ENCODE results near the gene IER5.

The IER5 gene

DNA sequence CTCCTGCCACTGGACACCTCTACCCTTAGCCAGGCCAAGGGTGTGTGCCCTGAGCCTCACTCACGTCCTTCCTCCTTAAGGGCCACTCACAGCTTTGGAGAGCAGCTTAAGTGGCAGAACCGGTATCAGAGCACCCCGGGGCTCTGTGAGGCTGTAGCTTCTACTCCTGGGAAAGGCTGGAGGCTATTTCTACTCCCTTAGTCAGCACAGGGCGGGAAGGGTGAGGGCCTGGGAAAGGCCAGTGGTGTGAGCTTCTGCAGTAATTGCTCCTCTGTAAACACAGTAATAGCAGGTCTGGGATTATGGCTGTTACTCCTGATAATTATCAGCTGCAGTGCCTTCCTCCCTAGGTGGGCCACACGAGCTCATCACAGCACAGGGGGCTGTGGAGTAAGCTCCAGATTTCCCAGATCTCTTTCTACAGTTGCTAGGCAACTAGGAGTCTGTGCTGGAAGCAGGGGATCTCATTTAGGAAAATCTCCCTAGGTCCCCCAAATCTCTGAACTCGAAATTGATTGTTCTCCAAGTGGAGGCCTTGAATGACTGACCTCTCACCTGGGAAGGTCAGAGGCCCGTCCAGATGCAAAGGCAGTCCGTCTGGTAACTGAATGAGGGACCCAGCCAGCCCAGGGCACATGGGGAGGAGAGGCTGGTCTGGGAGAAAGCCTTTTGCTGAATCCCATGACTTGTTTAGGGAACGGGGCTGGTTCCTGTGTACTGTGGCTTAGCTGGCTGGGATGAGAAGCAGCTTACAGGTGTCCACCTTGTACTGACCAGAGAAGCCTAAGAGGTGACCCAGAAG, 29.3 kb downstream of the IER5 start (continued):
- no peak for TF ChIP-seq ESRRG (CRISPR knock-in tag; IDR thresholded peaks at IDR 0.05)
- TF ChIP-seq, protein P1, sequence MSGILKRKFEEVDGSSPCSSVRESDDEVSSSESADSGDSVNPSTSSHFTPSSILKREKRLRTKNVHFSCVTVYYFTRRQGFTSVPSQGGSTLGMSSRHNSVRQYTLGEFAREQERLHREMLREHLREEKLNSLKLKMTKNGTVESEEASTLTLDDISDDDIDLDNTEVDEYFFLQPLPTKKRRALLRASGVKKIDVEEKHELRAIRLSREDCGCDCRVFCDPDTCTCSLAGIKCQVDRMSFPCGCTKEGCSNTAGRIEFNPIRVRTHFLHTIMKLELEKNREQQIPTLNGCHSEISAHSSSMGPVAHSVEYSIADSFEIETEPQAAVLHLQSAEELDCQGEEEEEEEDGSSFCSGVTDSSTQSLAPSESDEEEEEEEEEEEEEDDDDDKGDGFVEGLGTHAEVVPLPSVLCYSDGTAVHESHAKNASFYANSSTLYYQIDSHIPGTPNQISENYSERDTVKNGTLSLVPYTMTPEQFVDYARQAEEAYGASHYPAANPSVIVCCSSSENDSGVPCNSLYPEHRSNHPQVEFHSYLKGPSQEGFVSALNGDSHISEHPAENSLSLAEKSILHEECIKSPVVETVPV (CRISPR knock-in tag; IDR thresholded peaks at IDR 0.05) = no peak

DNA sequence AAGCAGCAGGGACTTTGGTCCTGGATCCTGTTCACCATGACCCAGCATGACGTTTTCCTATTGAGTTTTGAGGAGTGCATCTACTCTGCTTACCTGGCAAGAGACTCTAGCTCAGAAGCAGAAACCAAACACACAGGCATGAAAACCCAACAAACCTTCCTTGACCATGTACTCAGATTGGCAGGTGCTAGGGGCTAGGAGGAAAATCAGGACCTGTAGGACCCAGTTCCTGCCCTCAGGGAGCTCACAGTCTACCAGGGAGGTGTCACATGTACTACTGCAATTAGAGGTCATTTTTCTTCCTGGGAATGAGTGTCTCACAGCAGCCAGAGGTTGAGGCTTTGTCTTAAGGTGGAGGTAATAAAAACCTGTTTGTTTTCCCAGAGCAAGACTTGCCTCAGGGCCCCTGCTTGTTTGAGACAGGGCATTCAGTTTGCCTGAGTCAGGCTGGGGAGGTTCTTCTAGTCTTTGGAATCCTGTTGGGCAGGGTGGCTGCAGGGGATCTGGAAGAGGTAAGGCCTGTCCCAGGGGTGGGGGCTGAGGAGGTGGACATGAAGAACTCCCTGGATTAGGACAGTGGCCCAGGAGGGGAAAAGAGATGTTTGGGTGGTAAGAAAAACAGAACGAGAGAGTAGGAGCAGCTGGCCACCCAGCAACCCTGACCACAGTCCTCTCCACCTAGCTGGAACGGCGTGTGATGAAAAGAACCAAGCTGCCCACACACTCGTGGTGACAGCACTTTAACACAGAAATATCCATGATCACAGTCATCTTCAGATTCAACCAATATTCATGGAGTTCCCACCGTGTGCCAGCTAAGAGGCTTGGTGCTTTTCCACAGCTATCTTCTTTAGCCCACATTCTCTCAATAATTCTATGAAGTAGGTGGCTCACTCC, 30.8 kb downstream of the IER5 start:
- ATAC-seq = no peak
- TF ChIP-seq ISL1 (CRISPR knock-in tag; IDR thresholded peaks at IDR 0.05) (no peak), CSDC2 (CRISPR knock-in tag; IDR thresholded peaks at IDR 0.05) (no peak), ZNF565 (CRISPR knock-in tag; conservative IDR thresholded peaks at IDR 0.05; ENCODE audit: low read depth) (no peak), ZFP30 (CRISPR knock-in tag; IDR thresholded peaks at IDR 0.05) (no peak), ARNTL (CRISPR knock-in tag; IDR thresholded peaks at IDR 0.05; ENCODE audit: borderline replicate concordance, low read depth) (no peak), PPARA (CRISPR knock-in tag; IDR thresholded peaks at IDR 0.05; ENCODE audit: borderline replicate concordance) (no peak), BACH2 (CRISPR knock-in tag; IDR thresholded peaks at IDR 0.05; ENCODE audit: borderline replicate concordance) (no peak), OSR1 (CRISPR knock-in tag; IDR thresholded peaks at IDR 0.05) (no peak), ZFP3 (CRISPR knock-in tag; IDR thresholded peaks at IDR 0.05) (no peak), ZC3H10 (CRISPR knock-in tag; IDR thresholded peaks at IDR 0.05) (no peak), ESRRG (CRISPR knock-in tag; IDR thresholded peaks at IDR 0.05) (no peak), ZNF8 (CRISPR knock-in tag; IDR thresholded peaks at IDR 0.05) (no peak), TCF4 (CRISPR knock-in tag; IDR thresholded peaks at IDR 0.05; ENCODE audit: borderline replicate concordance) (no peak), ZNF70 (CRISPR knock-in tag; IDR thresholded peaks at IDR 0.05) (no peak), SNAI2 (CRISPR knock-in tag; IDR thresholded peaks at IDR 0.05) (no peak)
- TF ChIP-seq, protein P2, sequence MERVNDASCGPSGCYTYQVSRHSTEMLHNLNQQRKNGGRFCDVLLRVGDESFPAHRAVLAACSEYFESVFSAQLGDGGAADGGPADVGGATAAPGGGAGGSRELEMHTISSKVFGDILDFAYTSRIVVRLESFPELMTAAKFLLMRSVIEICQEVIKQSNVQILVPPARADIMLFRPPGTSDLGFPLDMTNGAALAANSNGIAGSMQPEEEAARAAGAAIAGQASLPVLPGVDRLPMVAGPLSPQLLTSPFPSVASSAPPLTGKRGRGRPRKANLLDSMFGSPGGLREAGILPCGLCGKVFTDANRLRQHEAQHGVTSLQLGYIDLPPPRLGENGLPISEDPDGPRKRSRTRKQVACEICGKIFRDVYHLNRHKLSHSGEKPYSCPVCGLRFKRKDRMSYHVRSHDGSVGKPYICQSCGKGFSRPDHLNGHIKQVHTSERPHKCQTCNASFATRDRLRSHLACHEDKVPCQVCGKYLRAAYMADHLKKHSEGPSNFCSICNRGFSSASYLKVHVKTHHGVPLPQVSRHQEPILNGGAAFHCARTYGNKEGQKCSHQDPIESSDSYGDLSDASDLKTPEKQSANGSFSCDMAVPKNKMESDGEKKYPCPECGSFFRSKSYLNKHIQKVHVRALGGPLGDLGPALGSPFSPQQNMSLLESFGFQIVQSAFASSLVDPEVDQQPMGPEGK (CRISPR knock-in tag; IDR thresholded peaks at IDR 0.05; ENCODE audit: borderline replicate concordance) = no peak
- TF ChIP-seq, protein P3, sequence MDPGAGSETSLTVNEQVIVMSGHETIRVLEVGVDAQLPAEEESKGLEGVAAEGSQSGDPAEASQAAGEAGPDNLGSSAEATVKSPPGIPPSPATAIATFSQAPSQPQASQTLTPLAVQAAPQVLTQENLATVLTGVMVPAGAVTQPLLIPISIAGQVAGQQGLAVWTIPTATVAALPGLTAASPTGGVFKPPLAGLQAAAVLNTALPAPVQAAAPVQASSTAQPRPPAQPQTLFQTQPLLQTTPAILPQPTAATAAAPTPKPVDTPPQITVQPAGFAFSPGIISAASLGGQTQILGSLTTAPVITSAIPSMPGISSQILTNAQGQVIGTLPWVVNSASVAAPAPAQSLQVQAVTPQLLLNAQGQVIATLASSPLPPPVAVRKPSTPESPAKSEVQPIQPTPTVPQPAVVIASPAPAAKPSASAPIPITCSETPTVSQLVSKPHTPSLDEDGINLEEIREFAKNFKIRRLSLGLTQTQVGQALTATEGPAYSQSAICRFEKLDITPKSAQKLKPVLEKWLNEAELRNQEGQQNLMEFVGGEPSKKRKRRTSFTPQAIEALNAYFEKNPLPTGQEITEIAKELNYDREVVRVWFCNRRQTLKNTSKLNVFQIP (CRISPR knock-in tag; IDR thresholded peaks at IDR 0.05; ENCODE audit: borderline replicate concordance, low read depth) = no peak
- TF ChIP-seq, protein P4, sequence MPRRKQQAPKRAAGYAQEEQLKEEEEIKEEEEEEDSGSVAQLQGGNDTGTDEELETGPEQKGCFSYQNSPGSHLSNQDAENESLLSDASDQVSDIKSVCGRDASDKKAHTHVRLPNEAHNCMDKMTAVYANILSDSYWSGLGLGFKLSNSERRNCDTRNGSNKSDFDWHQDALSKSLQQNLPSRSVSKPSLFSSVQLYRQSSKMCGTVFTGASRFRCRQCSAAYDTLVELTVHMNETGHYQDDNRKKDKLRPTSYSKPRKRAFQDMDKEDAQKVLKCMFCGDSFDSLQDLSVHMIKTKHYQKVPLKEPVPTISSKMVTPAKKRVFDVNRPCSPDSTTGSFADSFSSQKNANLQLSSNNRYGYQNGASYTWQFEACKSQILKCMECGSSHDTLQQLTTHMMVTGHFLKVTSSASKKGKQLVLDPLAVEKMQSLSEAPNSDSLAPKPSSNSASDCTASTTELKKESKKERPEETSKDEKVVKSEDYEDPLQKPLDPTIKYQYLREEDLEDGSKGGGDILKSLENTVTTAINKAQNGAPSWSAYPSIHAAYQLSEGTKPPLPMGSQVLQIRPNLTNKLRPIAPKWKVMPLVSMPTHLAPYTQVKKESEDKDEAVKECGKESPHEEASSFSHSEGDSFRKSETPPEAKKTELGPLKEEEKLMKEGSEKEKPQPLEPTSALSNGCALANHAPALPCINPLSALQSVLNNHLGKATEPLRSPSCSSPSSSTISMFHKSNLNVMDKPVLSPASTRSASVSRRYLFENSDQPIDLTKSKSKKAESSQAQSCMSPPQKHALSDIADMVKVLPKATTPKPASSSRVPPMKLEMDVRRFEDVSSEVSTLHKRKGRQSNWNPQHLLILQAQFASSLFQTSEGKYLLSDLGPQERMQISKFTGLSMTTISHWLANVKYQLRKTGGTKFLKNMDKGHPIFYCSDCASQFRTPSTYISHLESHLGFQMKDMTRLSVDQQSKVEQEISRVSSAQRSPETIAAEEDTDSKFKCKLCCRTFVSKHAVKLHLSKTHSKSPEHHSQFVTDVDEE (CRISPR knock-in tag; IDR thresholded peaks at IDR 0.05) = no peak
- TF ChIP-seq, protein P5, sequence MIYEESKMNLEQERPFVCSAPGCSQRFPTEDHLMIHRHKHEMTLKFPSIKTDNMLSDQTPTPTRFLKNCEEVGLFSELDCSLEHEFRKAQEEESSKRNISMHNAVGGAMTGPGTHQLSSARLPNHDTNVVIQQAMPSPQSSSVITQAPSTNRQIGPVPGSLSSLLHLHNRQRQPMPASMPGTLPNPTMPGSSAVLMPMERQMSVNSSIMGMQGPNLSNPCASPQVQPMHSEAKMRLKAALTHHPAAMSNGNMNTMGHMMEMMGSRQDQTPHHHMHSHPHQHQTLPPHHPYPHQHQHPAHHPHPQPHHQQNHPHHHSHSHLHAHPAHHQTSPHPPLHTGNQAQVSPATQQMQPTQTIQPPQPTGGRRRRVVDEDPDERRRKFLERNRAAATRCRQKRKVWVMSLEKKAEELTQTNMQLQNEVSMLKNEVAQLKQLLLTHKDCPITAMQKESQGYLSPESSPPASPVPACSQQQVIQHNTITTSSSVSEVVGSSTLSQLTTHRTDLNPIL (CRISPR knock-in tag; IDR thresholded peaks at IDR 0.05; ENCODE audit: low read depth) = no peak

Measured in SK-N-SH treated with all-trans-retinoic acid at 6 μM for 48 hours (cell line).